GM06990 (cell line): ENCODE data around the gene NAGK.

Experiments used
- DNase-seq: peaks from one replicate; pipeline ENCODE4 v3.0.0-alpha.2; 2011; ENCODE audit not compliant: insufficient read length; ENCODE audit errors: extremely low read depth
- H3K27me3 ChIP-seq: replicated peaks from 2 replicates; pipeline ENCODE4 v1.6.0; 2011; ENCODE audit warnings: low read length; ENCODE audit not compliant: control insufficient read depth, insufficient read depth
- H3K36me3 ChIP-seq: 2 replicates; pipeline ENCODE4 v1.5.1; 2011; ENCODE audit warnings: low read length; ENCODE audit not compliant: control insufficient read depth, insufficient read depth
- H3K4me3 ChIP-seq: replicated peaks from 2 replicates; pipeline ENCODE4 v1.5.1; 2011; ENCODE audit warnings: low read depth, mild to moderate bottlenecking, control low read depth, low read length
- TF ChIP-seq, protein P1 (sequence below): IDR thresholded peaks from 2 replicates; pipeline ENCODE4 v1.5.1; 2011; ENCODE audit warnings: low read length, control low read depth, mild to moderate bottlenecking, inconsistent platforms; ENCODE audit not compliant: insufficient read depth, poor library complexity, severe bottlenecking

Gene NAGK

DNA sequence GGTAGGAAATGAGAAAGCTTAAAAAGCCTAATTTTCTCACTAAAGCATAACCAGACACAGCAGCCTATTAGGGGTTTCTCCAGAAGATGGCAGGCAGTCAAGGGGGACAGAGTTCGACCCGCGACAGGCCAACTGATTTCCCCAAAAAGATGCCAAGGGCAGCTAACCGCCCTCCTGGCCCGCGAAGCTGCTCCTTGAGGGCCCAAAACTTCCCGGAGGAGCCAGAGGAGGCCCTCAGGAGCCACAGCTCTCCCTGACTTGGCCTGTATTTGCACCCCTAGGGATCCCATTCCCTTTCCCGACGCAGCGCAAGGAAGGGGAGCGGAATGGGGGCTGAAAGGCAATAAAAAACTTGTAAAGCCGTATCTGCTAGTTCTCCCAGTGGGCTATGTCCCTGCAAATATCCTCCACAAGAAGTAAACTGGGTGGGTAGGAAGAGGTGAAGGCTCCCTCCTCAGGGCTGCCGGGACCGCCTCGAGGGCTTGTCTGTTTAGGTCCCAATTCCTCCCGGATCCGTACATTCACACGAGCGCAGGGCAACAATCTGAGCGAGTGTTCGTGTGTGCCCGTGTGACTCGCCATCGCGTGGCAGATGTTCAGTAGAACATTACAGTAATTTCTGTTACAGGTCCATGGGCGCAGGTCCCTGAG lies 756 bp upstream of the NAGK start:
- Histone ChIP-seq H3K36me3 (peaks cover 3% of the 10 kb centered on the region), H3K4me3 (peak overlapping the region; percentile 79), H3K27me3 (no peaks in the 10 kb centered on the region)
- TF ChIP-seq, protein P1, sequence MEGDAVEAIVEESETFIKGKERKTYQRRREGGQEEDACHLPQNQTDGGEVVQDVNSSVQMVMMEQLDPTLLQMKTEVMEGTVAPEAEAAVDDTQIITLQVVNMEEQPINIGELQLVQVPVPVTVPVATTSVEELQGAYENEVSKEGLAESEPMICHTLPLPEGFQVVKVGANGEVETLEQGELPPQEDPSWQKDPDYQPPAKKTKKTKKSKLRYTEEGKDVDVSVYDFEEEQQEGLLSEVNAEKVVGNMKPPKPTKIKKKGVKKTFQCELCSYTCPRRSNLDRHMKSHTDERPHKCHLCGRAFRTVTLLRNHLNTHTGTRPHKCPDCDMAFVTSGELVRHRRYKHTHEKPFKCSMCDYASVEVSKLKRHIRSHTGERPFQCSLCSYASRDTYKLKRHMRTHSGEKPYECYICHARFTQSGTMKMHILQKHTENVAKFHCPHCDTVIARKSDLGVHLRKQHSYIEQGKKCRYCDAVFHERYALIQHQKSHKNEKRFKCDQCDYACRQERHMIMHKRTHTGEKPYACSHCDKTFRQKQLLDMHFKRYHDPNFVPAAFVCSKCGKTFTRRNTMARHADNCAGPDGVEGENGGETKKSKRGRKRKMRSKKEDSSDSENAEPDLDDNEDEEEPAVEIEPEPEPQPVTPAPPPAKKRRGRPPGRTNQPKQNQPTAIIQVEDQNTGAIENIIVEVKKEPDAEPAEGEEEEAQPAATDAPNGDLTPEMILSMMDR = no peak
- DNase-seq = no peak

DNA sequence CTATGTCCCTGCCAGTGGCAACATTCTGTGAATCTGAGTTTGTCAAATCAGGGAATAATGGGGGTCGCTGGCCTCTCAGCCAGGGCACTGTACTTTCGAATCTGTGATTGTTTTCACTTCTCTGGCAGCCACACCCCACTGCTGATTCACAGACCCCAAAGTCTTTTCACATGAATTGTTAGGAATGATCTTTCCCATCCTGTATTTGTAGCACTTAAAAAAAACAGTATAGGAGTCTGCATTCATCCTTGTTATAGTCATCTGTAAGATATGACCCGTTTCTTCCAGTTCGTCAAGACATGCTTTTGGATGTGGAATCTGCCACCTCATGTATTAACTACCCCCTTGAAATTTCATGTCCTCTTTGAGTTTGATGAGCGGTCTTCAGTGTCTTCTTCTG lies 928 bp downstream of the NAGK start:
- Histone ChIP-seq H3K4me3 (peak overlapping the region; percentile 79), H3K36me3 (peaks cover 19% of the 10 kb centered on the region), H3K27me3 (no peaks in the 10 kb centered on the region)
- TF ChIP-seq, protein P1 = no peak
- DNase-seq = no peak

DNA sequence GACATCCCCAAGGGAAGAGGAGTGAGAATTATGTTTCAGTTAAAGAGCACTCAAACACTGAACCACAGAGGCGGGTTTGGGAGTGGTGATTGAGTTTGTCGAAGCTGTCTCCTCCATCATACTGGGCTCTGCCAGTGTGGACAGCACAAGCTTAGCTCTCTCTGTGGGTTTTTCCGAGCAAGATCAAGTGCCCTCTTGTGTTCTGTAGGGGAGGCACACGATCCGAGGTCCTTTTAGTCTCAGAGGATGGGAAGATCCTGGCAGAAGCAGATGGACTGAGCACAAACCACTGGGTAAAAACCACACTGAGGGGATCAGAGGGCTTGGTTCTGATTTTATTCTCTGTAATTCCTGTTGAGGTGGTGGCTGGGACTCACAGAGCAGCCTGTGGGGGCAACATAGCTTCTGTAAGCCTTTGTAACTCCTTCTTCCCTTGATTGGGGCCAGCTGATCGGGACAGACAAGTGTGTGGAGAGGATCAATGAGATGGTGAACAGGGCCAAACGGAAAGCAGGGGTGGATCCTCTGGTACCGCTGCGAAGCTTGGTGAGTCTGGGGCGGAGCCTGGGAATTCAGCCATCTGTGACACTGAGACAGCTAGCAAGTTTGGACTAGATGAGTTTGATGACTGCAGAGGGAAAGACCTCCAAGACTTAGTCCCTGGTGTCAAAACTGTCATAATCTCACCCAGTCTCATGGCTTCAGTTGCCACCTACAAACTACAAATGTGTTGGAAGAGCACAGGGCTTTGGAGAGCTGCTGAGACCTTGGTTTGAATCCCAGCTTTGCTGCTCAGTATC lies 2.0 kb downstream of the NAGK start:
- TF ChIP-seq, protein P1 = peak; percentile 35
- peak overlapping the region; percentile 79 for H3K4me3 ChIP-seq

DNA sequence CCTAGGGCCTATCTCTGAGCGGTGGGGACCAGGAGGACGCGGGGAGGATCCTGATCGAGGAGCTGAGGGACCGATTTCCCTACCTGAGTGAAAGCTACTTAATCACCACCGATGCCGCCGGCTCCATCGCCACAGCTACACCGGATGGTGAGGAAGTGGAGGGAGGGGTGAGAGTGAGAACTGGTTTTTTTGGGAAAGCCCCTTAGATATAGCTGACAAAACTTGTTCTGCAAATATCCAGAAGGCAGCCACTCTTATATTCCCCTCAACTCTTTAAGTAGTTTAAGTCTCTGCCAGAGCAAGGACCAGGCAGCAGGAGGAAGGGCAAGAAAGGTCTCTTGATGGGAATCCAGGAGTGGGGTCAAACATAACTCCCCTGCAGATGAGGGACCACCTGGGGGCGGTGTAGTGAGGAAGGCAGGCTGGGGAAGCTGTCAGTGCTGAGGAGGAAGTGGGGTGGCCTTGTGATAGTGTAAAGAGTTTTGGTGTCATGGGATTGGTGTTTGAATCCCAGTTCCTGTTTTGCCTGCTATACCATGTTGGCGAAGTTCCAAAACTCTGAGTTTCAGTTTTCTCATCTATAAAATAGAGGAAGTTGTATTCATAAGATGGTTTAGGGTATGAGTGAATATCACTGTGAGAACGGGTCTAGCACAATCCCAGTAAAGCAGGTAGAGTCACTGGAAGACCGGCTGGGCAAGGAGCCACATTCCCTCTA lies 3.4 kb downstream of the NAGK start:
- H3K36me3 ChIP-seq = peaks cover 31% of the 10 kb centered on the region
- TF ChIP-seq, protein P1 = peak; percentile 49
- H3K4me3 ChIP-seq = peak overlapping the region; percentile 79
- H3K27me3 ChIP-seq = no peaks in the 10 kb centered on the region
- peak; percentile 77 for DNase-seq

More for the DNA sequence above, 2.0 kb downstream of the NAGK start:
- Histone ChIP-seq H3K36me3 (peaks cover 21% of the 10 kb centered on the region), H3K27me3 (no peaks in the 10 kb centered on the region)
- DNase-seq = peak; percentile 28

DNA sequence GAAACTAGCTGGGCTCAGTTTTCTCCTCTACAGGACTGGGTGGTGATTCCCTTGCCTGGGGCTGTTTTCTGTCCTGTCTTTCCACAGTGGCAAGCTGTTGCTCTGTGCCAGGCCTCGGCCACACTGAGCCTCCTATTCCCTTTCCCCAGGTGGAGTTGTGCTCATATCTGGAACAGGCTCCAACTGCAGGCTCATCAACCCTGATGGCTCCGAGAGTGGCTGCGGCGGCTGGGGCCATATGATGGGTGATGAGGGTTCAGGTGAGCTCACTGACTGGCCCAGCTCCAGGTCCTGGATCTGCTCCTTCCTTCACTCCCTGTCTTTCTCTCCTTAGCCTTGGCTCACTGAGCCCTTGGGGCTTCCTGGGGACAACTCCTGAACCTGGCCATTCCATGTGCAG lies 4.0 kb downstream of the NAGK start:
- peaks cover 34% of the 10 kb centered on the region for H3K36me3 ChIP-seq
- H3K27me3 ChIP-seq = no peaks in the 10 kb centered on the region
- no peak for DNase-seq
- H3K4me3 ChIP-seq = peak overlapping the region; percentile 79
- TF ChIP-seq, protein P1 = no peak
